MCF 10A (cell line): Measurements from ENCODE around the gene DDRGK1. TPM values are rescaled to one million over a fixed set of nuclear protein-coding genes. Genes with fewer than 3 reads are reported as not detected.

Source experiments
- BruUV-seq: library from RNA; stranded (reverse); fragments of 400-500 nt; replicated peaks from 2 replicates; lab custom pipeline; 2021; lab: Mats Ljungman, UMichigan
- CTCF ChIA-PET: fragments of 300-600 bp; sonication (Branson Sonifier 250); formaldehyde crosslinking; extraction: SDS; loops from one replicate; lab custom pipeline; 2021; ENCODE audit warnings: antibody characterized with exemption, inconsistent platforms; lab: Yijun Ruan, JAX
- POLR2A ChIA-PET: fragments of 300-600, 350-650 bp; sonication (Branson Sonifier 250); formaldehyde crosslinking; extraction: SDS; loops from one replicate; lab custom pipeline; 2020; ENCODE audit warnings: antibody characterized with exemption, inconsistent platforms; lab: Yijun Ruan, JAX
- DNase-seq: peaks from one replicate; pipeline ENCODE4 v3.0.0-alpha.2; 2018; ENCODE audit not compliant: unreplicated experiment
- H3K27ac Mint-ChIP-seq: one replicate; pipeline ENCODE4 v1.8.0; 2022; ENCODE audit warnings: mild to moderate bottlenecking, low read depth, mixed read lengths; ENCODE audit not compliant: unreplicated experiment
- H3K27me3 Mint-ChIP-seq: one replicate; pipeline ENCODE4 v1.8.0; 2022; ENCODE audit warnings: mixed read lengths; ENCODE audit not compliant: insufficient read depth, unreplicated experiment
- H3K36me3 Mint-ChIP-seq: one replicate; pipeline ENCODE4 v1.8.0; 2022; ENCODE audit warnings: mild to moderate bottlenecking, moderate library complexity, mixed read lengths; ENCODE audit not compliant: insufficient read depth, unreplicated experiment
- H3K4me1 Mint-ChIP-seq: one replicate; pipeline ENCODE4 v1.8.0; 2022; ENCODE audit warnings: mixed read lengths; ENCODE audit not compliant: insufficient read depth, unreplicated experiment
- H3K4me3 Mint-ChIP-seq: one replicate; pipeline ENCODE4 v1.8.0; 2022; ENCODE audit warnings: mild to moderate bottlenecking, moderate library complexity, mixed read lengths; ENCODE audit not compliant: unreplicated experiment
- H3K9me3 Mint-ChIP-seq: one replicate; pipeline ENCODE4 v1.8.0; 2022; ENCODE audit warnings: mixed read lengths; ENCODE audit not compliant: unreplicated experiment
- CTCF ChIP-seq: fragments of 200-600 bp; IDR thresholded peaks from one replicate; pipeline ENCODE4 v1.8.0; 2022; ENCODE audit warnings: antibody characterized with exemption, mild to moderate bottlenecking; ENCODE audit not compliant: unreplicated experiment
- intact Hi-C: fragments of 100-400 bp; cut with micrococcal nuclease; formaldehyde crosslinking; loops from 2 replicates; pipeline ENCODE4 v1.14.1; 2022
- total RNA-seq: library from RNA; stranded (reverse); gene quantifications from 2 replicates; pipeline ENCODE4 v1.2.3, GENCODE V29; 2022

The DDRGK1 gene
- total RNA-seq, 1 experiment from 2014 or later, result 116 TPM

GRCh38 chr20:3161316-3162079 is 43.0 kb downstream of the DDRGK1 start:
- no peak for DNase-seq
- intact Hi-C loops, result no loop called here
- ChIA-PET POLR2A (interaction anchor here (0.6 to 4.3 kb wide), 6 partner anchors 10 to 122 kb away, joined by 3 to 44 read pairs (median 8); partner anchors contain the start of gene LZTS3), CTCF (interaction anchor here (0.5 to 1.3 kb wide), 4 partner anchors 11 to 103 kb away, joined by 3 to 4 read pairs (median 3); no protein-coding TSS in a partner anchor)
- Mint-ChIP-seq H3K9me3 (no peaks in the 10 kb centered on the region), H3K27ac (no peak overlapping the region), H3K27me3 (no peaks in the 10 kb centered on the region), H3K36me3 (peaks cover 14% of the 10 kb centered on the region), H3K4me1 (peaks cover 12% of the 10 kb centered on the region), H3K4me3 (no peak overlapping the region)
- no peak for TF ChIP-seq CTCF
- no TSS peak for BruUV-seq

GRCh38 chr20:3160418-3160817 is 44.1 kb downstream of the DDRGK1 start:
- TF ChIP-seq CTCF, result no peak
- DNase-seq, result no peak
- BruUV-seq, result no TSS peak
- intact Hi-C loops, result no loop called here
- Mint-ChIP-seq H3K9me3 (no peaks in the 10 kb centered on the region), H3K4me1 (peaks cover 19% of the 10 kb centered on the region), H3K4me3 (peak overlapping the region; percentile 92), H3K27ac (no peak overlapping the region), H3K27me3 (no peaks in the 10 kb centered on the region), H3K36me3 (peaks cover 15% of the 10 kb centered on the region)
- POLR2A ChIA-PET, result interaction anchor here (0.6 to 4.3 kb wide), 19 partner anchors 10 to 603 kb away, joined by 3 to 44 read pairs (median 8); partner anchors contain the start of genes ITPA, LZTS3 and SLC4A11
- CTCF ChIA-PET, result interaction anchor here (0.7 to 1.3 kb wide), 2 partner anchors 16 to 58 kb away, joined by 3 to 4 read pairs; no protein-coding TSS in a partner anchor

GRCh38 chr20:3158968-3159431 is 45.5 kb downstream of the DDRGK1 start:
- ChIA-PET POLR2A (interaction anchor here (0.6 to 4.3 kb wide), 21 partner anchors 8 to 174 kb away, joined by 3 to 44 read pairs (median 8); partner anchors contain the start of genes ITPA, LZTS3, MRPS26 and SLC4A11), CTCF (interaction anchor here (0.6 to 1.0 kb wide), 3 partner anchors 30 to 157 kb away, joined by 3 to 4 read pairs (median 3); no protein-coding TSS in a partner anchor)
- H3K27me3 Mint-ChIP-seq, result no peaks in the 10 kb centered on the region

More at GRCh38 chr20:3158968-3159431, 45.5 kb downstream of the DDRGK1 start:
- Mint-ChIP-seq H3K27ac (peak overlapping the region; percentile 99), H3K4me3 (peak overlapping the region; percentile 92), H3K4me1 (peaks cover 19% of the 10 kb centered on the region), H3K9me3 (no peaks in the 10 kb centered on the region), H3K36me3 (peaks cover 26% of the 10 kb centered on the region)
- no TSS peak for BruUV-seq
- peak; percentile 13 for DNase-seq
- TF ChIP-seq CTCF, result no peak
- intact Hi-C loops, result no loop called here
